Esophagus muscularis mucosa (tissue), 3 donors: ENCODE data around the gene ARID4B.

Source experiments
- CTCF ChIP-seq, 3 experiments: fragments of 200-600 bp in 2 of 3; fragments of 450-650 bp in 1 of 3; sonication (generic) in 2 of 3; IDR thresholded peaks; one replicate each; pipeline ENCODE4 v1.5.1; 2017 to 2019; ENCODE audit warnings: antibody characterized with exemption in 3 of 3, mild to moderate bottlenecking in 2 of 3, moderate library complexity in 1 of 3
- POLR2A ChIP-seq: fragments of 450-650 bp; IDR thresholded peaks from one replicate; pipeline ENCODE4 v1.6.1; 2017; ENCODE audit warnings: antibody characterized with exemption, moderate library complexity, mild to moderate bottlenecking, low read depth

- TF ChIP-seq CTCF (IDR thresholded peaks at IDR 0.05) (no peak), POLR2A (no peak)
Observed at GRCh38 chr1:235136111-235136510, 191.9 kb downstream of the ARID4B start.
